ENCODE results near the gene KCTD7. TPM values are rescaled to one million over a fixed set of nuclear protein-coding genes. Genes with fewer than 3 reads are reported as not detected.
"Not testable (repeated sequence)": the region's sequence is repeated elsewhere in the genome, so short reads cannot be mapped to it uniquely, and the experiment has no call there.

Gene KCTD7
- total and polyA plus RNA-seq, 4 donors = 21.7 to 52.7 (median 38.7) TPM

DNA sequence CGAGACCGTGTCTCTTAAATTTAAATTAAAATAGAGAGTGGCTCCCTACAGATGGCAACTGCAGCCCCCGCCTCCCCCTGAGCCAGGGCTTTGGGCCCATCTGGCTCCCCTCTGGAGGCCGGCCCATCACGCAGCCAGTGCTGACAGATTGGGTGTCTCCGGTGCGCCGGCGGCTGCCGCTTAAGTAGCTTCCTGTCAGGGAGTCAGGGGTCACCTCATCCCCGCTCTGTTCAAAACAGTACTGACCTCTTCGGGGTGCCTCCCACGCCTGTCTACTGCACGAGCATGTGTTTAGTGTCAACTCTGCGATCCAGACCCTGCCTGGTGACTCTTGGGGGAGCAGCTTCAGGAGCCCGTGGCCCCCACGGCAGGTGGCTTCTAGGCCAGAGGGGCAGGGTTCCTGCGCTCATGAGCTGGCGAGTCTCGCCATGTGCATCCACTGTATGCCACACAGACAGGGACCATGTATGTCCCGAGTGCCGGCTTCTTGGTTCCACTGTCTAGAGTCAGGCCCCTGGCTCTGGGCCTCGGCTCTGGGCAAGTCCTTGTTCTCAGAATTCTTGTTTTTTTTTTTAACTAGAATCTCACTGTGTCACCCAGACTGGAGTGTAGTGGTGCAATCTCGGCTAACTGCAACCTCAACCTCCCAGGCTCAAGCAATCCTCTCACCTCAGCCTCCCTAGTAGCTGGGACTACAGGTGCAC is 36.1 kb downstream of the KCTD7 start:
- Histone ChIP-seq H3K9me3 (ENCODE audit: control insufficient read depth, insufficient read depth, low read length) (no peaks in the 10 kb centered on the region), H3K27ac (ENCODE audit: low read depth, low read length) (no peak overlapping the region), H3K27me3 (ENCODE audit: control insufficient read depth, insufficient read depth, low read length) (no peaks in the 10 kb centered on the region), H3K4me1 (ENCODE audit: control insufficient read depth, insufficient read depth, low read length) (peaks cover 23% of the 10 kb centered on the region), H3K4me3 (ENCODE audit: low read depth, low read length) (no peak overlapping the region), H3K36me3 (ENCODE audit: control insufficient read depth, insufficient read depth, low read length) (peaks cover 38% of the 10 kb centered on the region)
- DNase-seq (ENCODE audit: low read depth in 4 of 6, low spot score in 6 of 6) = no peak
- WGBS (ENCODE audit: insufficient coverage) = 73% methylated on average over 24 of the region's 24 CpGs

DNA sequence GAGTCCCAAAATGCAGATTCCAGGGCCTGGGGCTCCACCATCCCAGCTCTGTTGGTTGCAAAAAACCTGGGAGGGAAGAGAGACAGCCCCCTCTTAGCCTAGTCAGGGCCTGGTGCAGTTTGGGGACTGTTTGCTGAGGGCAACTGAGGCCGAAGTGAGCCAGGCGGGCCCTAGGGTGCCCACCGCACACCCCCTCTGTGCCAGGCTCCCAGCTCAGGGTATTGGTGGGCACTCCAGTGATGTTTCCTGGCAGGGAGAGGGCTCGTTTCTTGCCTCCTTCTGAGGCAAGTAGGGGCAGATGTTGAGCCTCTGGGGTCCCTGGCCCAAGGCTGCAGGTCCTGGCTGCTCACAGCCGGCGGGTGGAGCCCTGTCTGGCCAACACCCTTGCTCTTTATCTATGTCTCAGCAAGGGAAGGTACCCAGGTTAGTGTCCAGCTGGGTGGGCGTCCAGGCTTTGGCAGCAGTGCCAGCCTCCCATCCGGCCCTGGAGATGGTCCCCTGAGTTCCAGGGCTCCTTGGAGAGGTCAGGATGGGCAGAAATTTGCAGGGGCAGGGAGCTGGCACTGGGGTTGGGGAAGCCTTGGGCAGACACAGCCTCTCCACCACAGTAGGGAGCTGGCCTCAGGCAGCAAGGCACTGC is 37.8 kb downstream of the KCTD7 start:
- peaks cover 39% of the 10 kb centered on the region for H3K36me3 ChIP-seq (ENCODE audit: control insufficient read depth, insufficient read depth, low read length)
- H3K27me3 ChIP-seq (ENCODE audit: control insufficient read depth, insufficient read depth, low read length) = no peaks in the 10 kb centered on the region
- no peak for DNase-seq (ENCODE audit: low read depth in 4 of 6, low spot score in 6 of 6)
- no peak overlapping the region for H3K27ac ChIP-seq (ENCODE audit: low read depth, low read length)
- H3K4me3 ChIP-seq (ENCODE audit: low read depth, low read length) = no peak overlapping the region
- 92% methylated on average over 6 of the region's 8 CpGs for WGBS (ENCODE audit: insufficient coverage)
- H3K4me1 ChIP-seq (ENCODE audit: control insufficient read depth, insufficient read depth, low read length) = peaks cover 24% of the 10 kb centered on the region
- H3K9me3 ChIP-seq (ENCODE audit: control insufficient read depth, insufficient read depth, low read length) = no peaks in the 10 kb centered on the region

DNA sequence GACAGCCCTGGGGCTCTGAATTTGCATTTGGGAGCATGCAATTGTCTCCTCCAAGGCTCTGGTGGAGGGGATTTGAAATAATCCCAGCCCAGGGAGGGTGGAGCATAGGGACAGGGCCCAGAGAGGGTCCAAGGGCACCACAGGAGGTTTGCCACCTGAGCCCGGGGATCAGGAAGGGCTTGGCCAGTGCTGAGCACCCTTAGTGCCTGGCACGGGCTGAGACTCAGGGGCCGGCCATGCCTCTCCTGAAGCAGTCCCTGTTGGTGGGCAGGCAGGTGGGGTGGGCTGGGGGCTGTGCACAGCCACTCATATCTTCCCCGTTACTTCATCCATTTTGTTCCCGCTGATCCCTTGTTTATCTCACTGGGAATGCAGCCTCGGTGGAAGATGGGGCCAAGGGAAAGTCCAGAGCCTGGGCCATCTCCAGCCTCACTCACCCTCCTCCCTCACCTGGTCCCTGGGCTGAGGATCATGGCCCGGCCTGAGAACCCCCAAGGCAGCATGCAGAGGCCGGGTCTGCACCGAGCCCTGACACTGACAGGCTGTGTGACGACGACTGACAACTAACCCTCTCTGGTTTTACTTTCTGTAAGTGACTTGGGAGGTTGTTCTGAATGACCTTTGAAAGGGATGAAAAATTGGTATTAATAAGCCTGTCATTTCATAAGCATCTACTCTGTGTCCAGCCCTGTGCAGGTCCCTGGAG is 38.5 kb downstream of the KCTD7 start:
- peaks cover 24% of the 10 kb centered on the region for H3K4me1 ChIP-seq (ENCODE audit: control insufficient read depth, insufficient read depth, low read length)
- 90% methylated on average over 6 of the region's 11 CpGs for WGBS (ENCODE audit: insufficient coverage)
- H3K27ac ChIP-seq (ENCODE audit: low read depth, low read length) = no peak overlapping the region
- H3K27me3 ChIP-seq (ENCODE audit: control insufficient read depth, insufficient read depth, low read length) = no peaks in the 10 kb centered on the region
- no peaks in the 10 kb centered on the region for H3K9me3 ChIP-seq (ENCODE audit: control insufficient read depth, insufficient read depth, low read length)
- DNase-seq (ENCODE audit: low read depth in 4 of 6, low spot score in 6 of 6) = no peak
- peaks cover 39% of the 10 kb centered on the region for H3K36me3 ChIP-seq (ENCODE audit: control insufficient read depth, insufficient read depth, low read length)
- no peak overlapping the region for H3K4me3 ChIP-seq (ENCODE audit: low read depth, low read length)

DNA sequence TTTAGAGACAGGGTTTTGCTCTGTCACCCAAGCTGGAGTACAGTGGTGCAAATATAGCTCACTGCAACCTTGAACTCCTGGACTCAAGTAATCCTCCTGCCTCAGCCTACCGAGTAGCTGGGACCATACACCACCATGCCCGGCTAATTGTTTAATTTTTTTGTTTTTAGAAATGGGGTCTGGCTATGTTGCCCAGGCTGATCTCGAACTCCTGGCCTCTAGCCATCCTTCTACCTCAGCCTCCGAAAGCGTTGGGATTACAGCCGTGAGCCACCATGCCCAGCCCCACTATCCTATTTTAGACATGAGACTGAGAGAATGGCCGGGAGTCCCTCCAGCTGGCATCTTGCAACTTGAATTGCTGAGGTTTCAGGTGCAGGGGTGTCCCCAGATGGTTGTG is 39.4 kb downstream of the KCTD7 start:
- no peak for DNase-seq (ENCODE audit: low read depth in 4 of 6, low spot score in 6 of 6)
- WGBS (ENCODE audit: insufficient coverage) = 33% methylated on average over 1 of the region's 7 CpGs
- Histone ChIP-seq H3K4me1 (ENCODE audit: control insufficient read depth, insufficient read depth, low read length) (peaks cover 24% of the 10 kb centered on the region), H3K27ac (ENCODE audit: low read depth, low read length) (no peak overlapping the region), H3K27me3 (ENCODE audit: control insufficient read depth, insufficient read depth, low read length) (no peaks in the 10 kb centered on the region), H3K36me3 (ENCODE audit: control insufficient read depth, insufficient read depth, low read length) (peaks cover 34% of the 10 kb centered on the region), H3K4me3 (ENCODE audit: low read depth, low read length) (no peak overlapping the region), H3K9me3 (ENCODE audit: control insufficient read depth, insufficient read depth, low read length) (no peaks in the 10 kb centered on the region)

DNA sequence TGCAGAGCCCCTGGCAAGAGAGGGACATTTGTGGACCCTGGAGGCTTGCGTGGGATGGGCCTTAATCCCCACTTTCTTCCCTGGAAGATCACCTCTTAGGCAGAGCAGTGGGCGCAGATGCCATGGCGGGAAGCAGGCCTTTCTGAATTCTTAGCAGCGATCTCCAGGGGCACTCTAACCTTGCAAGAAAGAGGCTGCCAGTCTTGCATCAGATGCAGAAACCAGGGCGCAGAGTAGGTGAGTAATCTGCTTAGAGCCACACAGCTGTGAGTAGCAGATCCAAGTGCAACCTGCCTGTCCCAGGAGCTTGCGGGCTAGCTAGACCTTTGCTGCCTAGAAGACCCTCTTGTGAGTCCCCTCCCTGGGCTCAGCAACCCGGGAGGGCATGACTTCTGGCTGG is 40.0 kb downstream of the KCTD7 start:
- no peaks in the 10 kb centered on the region for H3K9me3 ChIP-seq (ENCODE audit: control insufficient read depth, insufficient read depth, low read length)
- DNase-seq (ENCODE audit: low read depth in 4 of 6, low spot score in 6 of 6) = no peak
- H3K4me1 ChIP-seq (ENCODE audit: control insufficient read depth, insufficient read depth, low read length) = peaks cover 24% of the 10 kb centered on the region
- H3K27me3 ChIP-seq (ENCODE audit: control insufficient read depth, insufficient read depth, low read length) = no peaks in the 10 kb centered on the region
- peaks cover 34% of the 10 kb centered on the region for H3K36me3 ChIP-seq (ENCODE audit: control insufficient read depth, insufficient read depth, low read length)
- H3K4me3 ChIP-seq (ENCODE audit: low read depth, low read length) = no peak overlapping the region
- WGBS (ENCODE audit: insufficient coverage) = 92% methylated on average over 7 of the region's 7 CpGs
- H3K27ac ChIP-seq (ENCODE audit: low read depth, low read length) = peak overlapping the region; percentile 25

DNA sequence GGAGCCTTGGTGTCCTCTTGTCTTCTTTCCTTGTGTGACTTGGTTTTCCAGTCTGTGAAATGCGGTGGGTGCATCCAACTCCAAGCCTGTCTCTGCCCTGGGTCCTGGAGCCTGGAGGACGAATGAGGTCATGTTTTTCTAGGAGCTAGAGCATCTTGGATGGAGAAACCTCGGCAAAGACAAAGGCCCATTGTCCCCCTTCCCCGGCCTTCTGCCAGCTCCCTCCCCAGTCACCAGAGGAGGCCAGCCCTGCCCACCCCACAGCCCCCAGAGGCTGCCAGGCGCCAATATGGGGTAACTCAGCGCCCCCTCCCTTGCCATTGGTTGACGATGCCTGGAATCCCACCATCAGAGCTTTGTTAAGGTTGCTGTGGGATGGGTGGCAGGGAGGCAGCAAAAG is 40.4 kb downstream of the KCTD7 start:
- peak in 1 of 6 donors; percentile 60 for DNase-seq (ENCODE audit: low read depth in 4 of 6, low spot score in 6 of 6)
- H3K9me3 ChIP-seq (ENCODE audit: control insufficient read depth, insufficient read depth, low read length) = no peaks in the 10 kb centered on the region
- H3K27ac ChIP-seq (ENCODE audit: low read depth, low read length) = peak overlapping the region; percentile 52
- peaks cover 34% of the 10 kb centered on the region for H3K36me3 ChIP-seq (ENCODE audit: control insufficient read depth, insufficient read depth, low read length)
- H3K4me1 ChIP-seq (ENCODE audit: control insufficient read depth, insufficient read depth, low read length) = peaks cover 24% of the 10 kb centered on the region
- H3K4me3 ChIP-seq (ENCODE audit: low read depth, low read length) = no peak overlapping the region
- WGBS (ENCODE audit: insufficient coverage) = 45% methylated on average over 6 of the region's 7 CpGs
- H3K27me3 ChIP-seq (ENCODE audit: control insufficient read depth, insufficient read depth, low read length) = no peaks in the 10 kb centered on the region

DNA sequence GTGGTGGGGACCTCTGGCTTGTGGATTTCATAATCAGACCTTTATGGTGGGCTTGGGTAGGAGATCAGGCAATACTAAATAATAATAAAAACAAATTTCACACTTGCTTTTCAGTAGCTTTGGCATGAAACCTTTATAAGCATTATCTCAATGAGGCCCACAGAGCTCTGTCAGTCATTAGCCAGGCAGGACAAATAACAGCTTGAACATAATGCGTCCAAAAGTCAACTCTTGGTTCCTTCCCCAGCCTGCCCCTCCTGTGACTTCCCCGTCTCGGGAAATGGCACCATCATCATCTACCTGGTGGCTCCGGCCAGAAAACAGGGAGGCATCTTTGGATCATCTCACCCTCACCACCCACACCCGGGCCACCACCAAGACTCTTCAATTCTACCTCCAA is 40.8 kb downstream of the KCTD7 start:
- WGBS (ENCODE audit: insufficient coverage) = 92% methylated on average over 5 of the region's 5 CpGs
- peaks cover 24% of the 10 kb centered on the region for H3K4me1 ChIP-seq (ENCODE audit: control insufficient read depth, insufficient read depth, low read length)
- no peaks in the 10 kb centered on the region for H3K27me3 ChIP-seq (ENCODE audit: control insufficient read depth, insufficient read depth, low read length)
- DNase-seq (ENCODE audit: low read depth in 4 of 6, low spot score in 6 of 6) = no peak
- no peak overlapping the region for H3K4me3 ChIP-seq (ENCODE audit: low read depth, low read length)
- no peaks in the 10 kb centered on the region for H3K9me3 ChIP-seq (ENCODE audit: control insufficient read depth, insufficient read depth, low read length)
- H3K27ac ChIP-seq (ENCODE audit: low read depth, low read length) = peak overlapping the region; percentile 52
- H3K36me3 ChIP-seq (ENCODE audit: control insufficient read depth, insufficient read depth, low read length) = peaks cover 32% of the 10 kb centered on the region

DNA sequence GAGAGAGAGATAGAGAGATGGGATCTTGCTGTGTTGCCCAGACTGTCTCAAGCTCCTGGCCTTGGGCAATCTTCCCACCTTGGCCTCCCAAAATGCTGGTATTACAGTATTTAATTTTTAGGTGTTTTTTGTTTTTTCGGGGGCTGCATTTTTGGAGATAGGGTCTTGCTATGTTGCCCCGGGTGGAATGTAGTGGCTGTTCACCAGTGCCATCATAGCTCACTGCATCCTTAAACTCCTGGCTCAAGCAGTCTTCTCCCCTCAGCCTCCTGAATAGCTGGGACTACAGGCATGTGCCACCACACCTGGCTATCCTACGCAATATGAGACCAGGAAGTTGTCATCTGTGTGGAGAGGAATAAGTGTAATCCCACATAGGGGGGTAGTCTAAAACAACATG is 42.4 kb downstream of the KCTD7 start:
- WGBS (ENCODE audit: insufficient coverage) = 100% methylated on average over 1 of the region's 3 CpGs
- Histone ChIP-seq H3K4me1 (ENCODE audit: control insufficient read depth, insufficient read depth, low read length) (peaks cover 24% of the 10 kb centered on the region), H3K27ac (ENCODE audit: low read depth, low read length) (no peak overlapping the region), H3K9me3 (ENCODE audit: control insufficient read depth, insufficient read depth, low read length) (no peaks in the 10 kb centered on the region), H3K36me3 (ENCODE audit: control insufficient read depth, insufficient read depth, low read length) (peaks cover 26% of the 10 kb centered on the region), H3K4me3 (ENCODE audit: low read depth, low read length) (no peak overlapping the region), H3K27me3 (ENCODE audit: control insufficient read depth, insufficient read depth, low read length) (no peaks in the 10 kb centered on the region)
- DNase-seq (ENCODE audit: low read depth in 4 of 6, low spot score in 6 of 6) = no peak

DNA sequence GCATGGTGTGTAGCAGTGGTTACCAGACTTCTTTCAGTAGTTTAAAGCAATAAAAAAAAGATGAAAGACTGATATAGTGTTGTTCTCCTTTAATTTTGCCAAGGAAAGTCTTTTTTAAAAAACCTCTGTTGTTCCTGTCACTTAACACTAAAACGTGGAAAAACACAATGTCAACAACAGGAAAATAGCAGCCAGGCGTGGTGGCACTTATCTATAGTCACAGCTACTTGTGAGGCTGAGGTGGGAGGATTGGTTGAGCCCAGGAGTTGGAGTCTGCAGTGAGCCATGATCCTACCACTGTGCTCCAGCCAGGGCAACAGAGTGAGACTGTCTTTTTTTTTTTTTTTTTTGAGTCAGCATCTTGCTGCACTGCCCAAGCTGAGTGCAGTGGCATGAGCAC is 42.8 kb downstream of the KCTD7 start:
- WGBS (ENCODE audit: insufficient coverage) = no CpG with 5 or more reads among the region's 2 CpGs

More for the DNA sequence above, 42.8 kb downstream of the KCTD7 start:
- H3K27ac ChIP-seq (ENCODE audit: low read depth, low read length); H3K27me3 ChIP-seq (ENCODE audit: control insufficient read depth, insufficient read depth, low read length); DNase-seq (ENCODE audit: low read depth in 4 of 6, low spot score in 6 of 6); H3K9me3 ChIP-seq (ENCODE audit: control insufficient read depth, insufficient read depth, low read length); H3K4me3 ChIP-seq (ENCODE audit: low read depth, low read length): not testable (repeated sequence)
- Histone ChIP-seq H3K4me1 (ENCODE audit: control insufficient read depth, insufficient read depth, low read length) (peaks cover 23% of the 10 kb centered on the region), H3K36me3 (ENCODE audit: control insufficient read depth, insufficient read depth, low read length) (peaks cover 22% of the 10 kb centered on the region)

All from spinal cord (tissue), 10 donors.